CD4-positive, alpha-beta T cell treated with Interleukin-17A for 4 hours (primary cell): ENCODE results near the gene C6orf136.
A peak's percentile ranks its signal among the peaks of the same experiment; 100 is the strongest.

Experiments used
- DNase-seq: peaks from one replicate; pipeline ENCODE4 v3.0.0-alpha.2; 2020; ENCODE audit warnings: mixed read lengths

C6orf136 gene

GRCh38 chr6:30664994-30665767 is 18.2 kb downstream of the C6orf136 start:
- no peak for DNase-seq

- peak; percentile 24 for DNase-seq
Observed at GRCh38 chr6:30666300-30666699, 19.4 kb downstream of the C6orf136 start.

- DNase-seq = no peak
Observed at GRCh38 chr6:30670760-30671527, 24.0 kb downstream of the C6orf136 start.

- peak; percentile 93 for DNase-seq
Observed at GRCh38 chr6:30672445-30673253, 25.7 kb downstream of the C6orf136 start, which contains the start of gene DHX16. DHX16 (minus strand) TSS chr6:30673006; CDS start chr6:30672841, 165 bp downstream.

DNA sequence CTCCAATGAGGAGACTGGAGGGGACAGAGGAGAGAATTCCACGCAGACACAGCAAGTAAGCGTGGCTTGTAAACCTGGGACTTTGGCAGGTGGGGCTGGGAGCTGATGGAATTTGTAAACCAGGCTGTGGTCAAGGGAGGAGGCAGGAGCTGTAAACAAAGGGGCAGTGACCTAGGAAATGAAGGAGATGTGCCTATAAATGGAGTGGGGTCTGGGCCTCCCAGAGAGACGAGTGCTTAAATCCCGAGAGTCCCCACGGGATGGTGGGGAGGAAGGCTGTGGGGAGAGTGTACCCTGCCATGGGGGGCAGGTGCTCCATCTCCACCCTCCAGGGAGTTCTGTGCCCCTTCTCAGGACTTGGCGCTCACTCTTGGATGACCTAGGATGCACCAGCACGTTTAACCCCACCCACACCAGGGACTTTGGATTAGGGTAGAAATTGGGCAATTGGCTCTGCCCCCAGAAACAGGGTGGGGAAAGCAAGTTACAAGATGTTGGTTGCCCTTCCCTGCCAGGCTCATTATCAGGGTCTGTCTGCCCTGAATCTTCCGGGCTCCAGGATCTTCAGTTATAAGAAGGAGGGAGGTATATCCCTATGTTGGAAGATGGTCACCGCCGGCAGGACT is 29.8 kb downstream of the C6orf136 start:
- DNase-seq = no peak

GRCh38 chr6:30678964-30679726 is 32.2 kb downstream of the C6orf136 start:
- peak; percentile 96 for DNase-seq

DNA sequence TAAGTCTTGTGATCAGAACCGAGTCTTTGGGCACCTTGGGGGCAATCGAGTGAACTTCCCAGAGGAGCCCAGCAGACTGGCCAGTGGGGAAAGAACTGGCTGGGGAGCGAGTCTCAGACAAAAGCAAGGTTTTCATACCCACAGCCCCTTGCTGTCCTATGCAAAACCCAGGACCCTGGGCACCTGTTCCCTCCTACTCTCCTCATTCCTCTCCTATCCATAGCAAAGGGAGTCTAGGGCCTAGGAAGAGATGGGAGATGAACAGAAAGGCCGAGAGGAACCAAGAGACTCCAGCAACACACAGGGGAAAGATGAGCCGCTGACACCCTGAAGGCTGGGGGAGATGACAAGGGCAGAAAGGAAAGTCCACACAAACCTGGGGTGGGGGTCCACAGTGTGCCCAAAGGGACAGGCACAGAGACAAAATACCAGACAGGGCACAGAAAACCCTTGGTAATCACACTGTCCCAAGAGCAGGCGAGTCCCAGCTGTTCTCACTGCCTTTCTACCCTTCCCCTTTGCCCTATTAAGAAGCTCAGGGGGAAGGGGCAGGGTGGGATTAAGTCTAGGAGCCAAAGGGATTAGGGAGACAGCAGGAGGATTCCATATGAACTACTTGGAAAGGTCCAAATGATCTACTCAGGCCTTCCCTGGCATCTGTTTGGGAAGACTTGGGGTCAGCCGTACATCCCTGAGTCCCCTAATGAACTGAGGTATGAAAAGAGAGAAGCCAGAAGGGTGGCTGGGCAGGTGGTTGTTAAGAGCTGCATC is 33.0 kb downstream of the C6orf136 start:
- DNase-seq = no peak

- DNase-seq = no peak
Observed at GRCh38 chr6:30681766-30682142, 34.8 kb downstream of the C6orf136 start.

DNA sequence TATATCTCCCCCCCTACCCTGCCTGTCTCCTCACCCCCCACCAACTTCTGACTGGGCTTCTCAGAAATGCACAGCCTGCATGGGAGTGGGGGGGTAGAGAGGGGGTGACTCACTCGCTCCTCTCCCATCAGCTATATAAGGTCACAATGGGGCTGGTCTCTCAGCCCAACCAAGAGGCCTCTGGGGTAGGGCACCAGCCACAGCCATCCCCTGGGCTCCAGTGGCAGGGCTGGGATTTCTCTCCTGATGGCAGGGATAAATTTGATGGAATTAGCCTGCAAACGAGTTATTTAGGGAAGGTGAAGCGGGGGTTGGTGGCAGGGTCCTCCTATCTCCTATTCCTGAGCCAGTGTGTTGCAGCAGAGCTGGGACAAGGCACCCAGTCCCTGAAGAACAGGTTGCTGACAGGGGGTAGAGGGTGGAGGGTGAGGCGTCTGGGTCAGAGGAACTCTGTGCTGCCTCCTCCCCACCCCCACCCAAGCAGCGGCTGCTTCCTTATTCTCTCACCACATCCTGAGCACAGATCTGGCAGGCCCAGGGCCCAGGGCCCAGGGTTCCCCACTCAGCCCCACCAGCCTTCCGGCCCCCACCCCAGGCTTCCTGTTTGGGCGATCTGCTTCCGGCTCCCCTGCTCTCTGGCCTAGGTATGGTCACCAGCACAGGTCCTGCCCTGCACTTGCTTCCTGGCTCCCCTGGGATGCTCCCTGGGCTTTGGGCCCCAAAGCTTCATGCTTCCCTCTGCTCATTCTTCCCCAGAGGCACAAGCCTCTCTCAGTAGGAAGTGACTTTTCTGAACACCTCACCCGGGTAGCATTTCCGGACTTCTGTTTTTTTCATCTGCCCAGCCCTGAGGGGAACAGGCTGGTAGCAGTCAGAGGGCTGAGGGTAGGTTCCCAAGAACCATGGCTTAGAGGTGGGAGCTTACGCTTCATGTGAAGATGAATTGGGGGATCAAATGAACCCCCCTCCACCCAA is 35.5 kb downstream of the C6orf136 start:
- DNase-seq = peak; percentile 92

DNA sequence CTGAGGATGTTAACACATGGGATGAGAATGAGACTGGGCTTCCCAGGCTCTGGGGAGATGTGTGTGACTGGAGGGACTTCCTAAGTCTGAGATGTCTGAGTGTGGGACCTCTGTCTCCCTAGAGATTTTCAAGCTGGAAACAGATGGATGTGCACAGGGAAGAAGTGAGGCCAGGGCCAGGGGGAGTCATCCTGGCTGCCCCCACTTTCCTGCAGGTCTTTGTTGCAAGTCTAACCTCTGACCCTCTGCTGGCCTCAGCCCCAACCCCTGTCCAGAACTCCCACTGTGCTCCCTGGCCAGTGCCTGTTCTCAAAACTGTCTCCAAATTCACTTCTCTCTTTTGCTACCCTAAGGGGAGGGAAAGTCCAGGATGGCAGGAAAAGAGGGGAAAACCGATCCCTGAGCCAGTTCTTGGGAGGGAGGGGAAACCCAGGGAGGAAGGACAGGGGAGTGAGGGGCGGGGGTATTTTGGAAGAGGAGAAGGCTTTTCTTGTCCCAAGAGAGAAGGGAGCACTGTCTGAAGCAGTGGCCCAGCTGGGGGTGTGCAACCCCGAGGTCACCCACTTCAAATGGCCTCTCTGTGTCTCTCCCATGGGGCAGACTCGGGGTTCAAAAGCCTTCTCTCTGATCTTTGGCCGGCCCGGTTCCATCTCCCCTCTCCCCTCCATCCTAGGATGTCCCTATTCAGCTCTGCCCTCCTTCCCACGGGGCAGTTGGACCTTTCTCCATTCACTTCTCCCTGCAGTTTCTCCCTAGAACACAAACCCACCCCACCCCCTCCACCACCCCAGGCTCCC is 36.4 kb downstream of the C6orf136 start:
- DNase-seq = no peak

DNA sequence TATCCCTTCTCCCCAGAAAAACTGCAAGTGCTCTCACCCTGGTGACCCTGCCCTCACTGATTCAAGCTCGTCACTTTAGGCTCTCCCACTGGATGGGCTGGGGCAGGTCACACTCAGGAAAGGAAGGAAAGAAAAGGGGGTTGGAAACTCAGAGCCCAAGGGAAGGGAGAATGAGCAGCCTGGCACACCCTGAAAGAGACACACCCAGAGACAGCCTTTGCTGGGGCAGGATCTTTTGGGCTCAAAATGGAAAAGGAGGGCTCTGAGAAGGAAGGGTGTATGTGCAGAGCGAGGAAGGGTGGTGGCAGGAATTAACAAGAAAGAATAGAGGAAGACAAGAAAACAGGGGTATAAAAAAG is 37.0 kb downstream of the C6orf136 start:
- no peak for DNase-seq

- DNase-seq = peak; percentile 75
Observed at GRCh38 chr6:30684386-30685156, 37.6 kb downstream of the C6orf136 start.

GRCh38 chr6:30685157-30686008 is 38.5 kb downstream of the C6orf136 start:
- DNase-seq = peak; percentile 52

DNA sequence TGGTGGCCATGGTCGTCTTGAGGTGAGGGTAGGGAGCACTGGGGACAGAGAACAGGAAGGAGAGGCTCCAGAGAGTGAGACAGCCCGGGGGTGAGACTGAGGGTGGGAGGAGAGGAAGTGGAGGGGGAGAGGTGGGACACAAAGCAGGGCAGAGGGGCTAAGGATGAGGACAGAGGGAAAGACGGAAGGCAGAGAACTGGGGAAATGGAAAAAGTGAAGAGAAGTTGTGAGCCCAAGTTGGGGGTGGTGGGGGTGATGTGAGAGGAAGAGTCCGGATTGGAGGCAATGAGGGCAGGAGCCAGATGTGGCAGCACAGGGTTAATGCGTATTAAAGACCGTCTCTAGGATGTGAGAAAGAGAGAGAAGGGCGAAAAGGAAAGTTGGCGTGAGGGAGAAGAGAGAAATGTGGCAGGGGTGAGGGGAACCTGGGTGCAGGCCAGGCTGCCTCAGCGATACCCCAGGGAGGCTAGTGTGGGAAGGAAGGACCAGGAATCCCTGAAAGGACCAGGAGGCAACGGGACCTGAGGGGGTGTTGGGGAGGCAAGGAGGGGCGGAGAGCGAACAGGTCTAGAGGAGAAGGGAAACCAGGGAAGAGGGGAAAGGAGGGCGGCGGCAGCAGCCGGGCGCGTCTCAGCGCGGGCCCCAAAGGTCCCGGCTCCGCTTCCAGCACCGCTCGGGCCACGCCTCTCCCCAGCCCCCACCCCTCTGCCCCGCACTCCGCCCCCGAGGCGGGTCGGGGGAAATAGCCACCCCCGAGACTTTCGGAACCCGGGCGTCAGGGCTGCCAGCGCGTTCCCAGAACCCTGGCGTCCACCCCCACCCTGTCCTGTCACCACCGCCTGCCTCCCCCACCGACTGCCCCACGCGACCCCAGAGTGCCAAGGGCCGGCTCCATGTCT is 39.3 kb downstream of the C6orf136 start, which contains the start of gene PPP1R18:
Gene PPP1R18, minus strand, starts transcription at position 637 of the 899 bp plus-strand sequence. Its CDS starts 627 bp downstream, at position 10.
- DNase-seq = peak; percentile 88

GRCh38 chr6:30686908-30687658 is 40.1 kb downstream of the C6orf136 start:
- DNase-seq = peak; percentile 81
